Keratinocyte (primary cell): ENCODE results near the gene BATF3. TPM values are rescaled to one million over a fixed set of nuclear protein-coding genes. Genes with fewer than 3 reads are reported as not detected.

Experiments used
- DNase-seq: peaks from one replicate; pipeline ENCODE4 v3.0.0-alpha.2; 2011; ENCODE audit warnings: low read depth, missing footprints, low spot score
- FAIRE-seq: peaks from 2 replicates; lab custom pipeline; 2011; peaks lifted over from hg19 to GRCh38; lab: Jason Lieb, UNC
- H2AFZ ChIP-seq: 2 replicates; pipeline ENCODE4 v1.6.0; 2012; ENCODE audit warnings: low read length, control low read depth, inconsistent platforms; ENCODE audit not compliant: control insufficient read depth
- H3K27ac ChIP-seq: 2 replicates; pipeline ENCODE4 v1.5.1; 2011; ENCODE audit warnings: low read length; ENCODE audit not compliant: control insufficient read depth, insufficient read depth
- H3K27me3 ChIP-seq: 3 replicates; pipeline ENCODE4 v1.6.0; 2011; ENCODE audit warnings: low read length; ENCODE audit not compliant: control insufficient read depth, insufficient read depth; ENCODE audit errors: extremely low read depth
- H3K36me3 ChIP-seq, 2 experiments: 2 replicates in 1 of 2; 3 replicates in 1 of 2; pipeline ENCODE4 v1.5.1; 2011; ENCODE audit warnings: low read length in 2 of 2, mild to moderate bottlenecking in 1 of 2; ENCODE audit not compliant: control insufficient read depth in 2 of 2, insufficient read depth in 2 of 2; ENCODE audit errors: extremely low read depth in 1 of 2
- H3K4me1 ChIP-seq: 3 replicates; pipeline ENCODE4 v1.5.1; 2011; ENCODE audit warnings: low read length; ENCODE audit not compliant: control insufficient read depth, insufficient read depth; ENCODE audit errors: extremely low read depth
- H3K4me2 ChIP-seq: 3 replicates; pipeline ENCODE4 v1.6.0; 2011; ENCODE audit warnings: low read depth, low read length; ENCODE audit not compliant: control insufficient read depth, insufficient read depth; ENCODE audit errors: extremely low read depth
- H3K4me3 ChIP-seq, 3 experiments: fragments of 200-600 bp in 1 of 3; sonication (generic) in 1 of 3; 2 replicates in 2 of 3; 3 replicates in 1 of 3; pipeline ENCODE4 v1.5.1; 2011 to 2016; ENCODE audit warnings: low read length in 3 of 3, mild to moderate bottlenecking in 3 of 3, control low read depth in 2 of 3, inconsistent platforms in 1 of 3, low read depth in 1 of 3, mixed read lengths in 1 of 3, mixed run types in 1 of 3, moderate library complexity in 1 of 3; ENCODE audit not compliant: control insufficient read depth in 2 of 3, insufficient read depth in 2 of 3; ENCODE audit errors: extremely low read depth in 1 of 3
- H3K79me2 ChIP-seq: 2 replicates; pipeline ENCODE4 v1.6.0; 2012; ENCODE audit warnings: low read length; ENCODE audit not compliant: control insufficient read depth, insufficient read depth
- H3K9ac ChIP-seq: 3 replicates; pipeline ENCODE4 v1.6.0; 2011; ENCODE audit warnings: low read length; ENCODE audit not compliant: control insufficient read depth, insufficient read depth; ENCODE audit errors: extremely low read depth
- H3K9me1 ChIP-seq: 3 replicates; pipeline ENCODE4 v1.6.0; 2011; ENCODE audit warnings: low read length; ENCODE audit not compliant: control insufficient read depth, insufficient read depth; ENCODE audit errors: extremely low read depth
- H3K9me3 ChIP-seq: 2 replicates; pipeline ENCODE4 v1.5.1; 2012; ENCODE audit warnings: low read depth, low read length; ENCODE audit not compliant: control insufficient read depth
- H4K20me1 ChIP-seq: 3 replicates; pipeline ENCODE4 v1.6.0; 2011; ENCODE audit warnings: low read length; ENCODE audit not compliant: control insufficient read depth, insufficient read depth; ENCODE audit errors: extremely low read depth
- EZH2 ChIP-seq: IDR thresholded peaks from one replicate; pipeline ENCODE4 v1.6.1; 2012; ENCODE audit warnings: inconsistent platforms, mild to moderate bottlenecking, low read length, moderate library complexity
- dilution Hi-C: fragments of 300-500 bp; cut with MboI; formaldehyde crosslinking; loops from one replicate; pipeline ENCODE4 v1.7.0; 2020; ENCODE audit warnings: low sequenced_read_pairs; ENCODE audit not compliant: extremely low pct_ligation_motif_present
- polyA plus RNA-seq, 5 experiments: library from polyadenylated mRNA; depleted of rRNA in 3 of 5; stranded (reverse) in 3 of 5; stranded (forward) in 1 of 5; unstranded in 1 of 5; fragments of >200 nt; gene quantifications; 1 replicate in 1 of 5; 2 replicates in 3 of 5; 3 replicates in 1 of 5; pipeline versions ENCODE4 v1.2.1 to v1.2.3, GENCODE V29; 2011 to 2012; ENCODE audit warnings: missing spikeins in 2 of 5, low read depth in 1 of 5, low replicate concordance in 1 of 5
- TF ChIP-seq, protein P1 (sequence below), 3 experiments: IDR thresholded peaks in 1 of 3; conservative IDR thresholded peaks in 1 of 3; optimal IDR thresholded peaks in 1 of 3; 2 replicates in 2 of 3; 3 replicates in 1 of 3; pipeline versions ENCODE3 to v1.5.1; 2011; ENCODE audit warnings: low read length in 3 of 3, mild to moderate bottlenecking in 3 of 3, moderate library complexity in 2 of 3, control low read depth in 1 of 3, inconsistent platforms in 1 of 3; ENCODE audit not compliant: insufficient read depth in 2 of 3; ENCODE audit errors: extremely low read depth in 1 of 3

BATF3 gene
- polyA plus RNA-seq, 1 donor (not counting 4 experiments of a cell fraction or from before 2014, with no cell fraction given): not detected

DNA sequence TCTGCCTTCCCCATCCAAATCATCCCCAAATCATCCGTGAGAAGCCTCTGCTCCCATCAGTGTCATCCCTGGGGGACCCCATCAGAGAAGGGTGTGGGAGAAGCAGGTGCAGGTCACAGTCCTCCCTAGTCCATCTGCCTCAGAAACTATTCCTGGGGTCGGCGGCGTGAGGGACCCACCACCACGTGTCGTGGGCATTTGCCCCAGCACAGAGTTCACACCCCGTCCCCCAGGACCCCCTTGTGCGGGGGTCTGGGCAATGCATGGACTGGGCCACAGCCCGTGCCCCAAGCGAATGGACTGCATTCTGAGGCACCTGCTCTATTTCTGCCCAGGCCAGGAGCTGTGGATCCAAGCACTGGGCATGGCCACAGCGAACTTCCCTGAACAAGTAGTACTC, 52.6 kb downstream of the BATF3 start:
- peaks cover 27% of the 10 kb centered on the region for H3K27me3 ChIP-seq
- H3K79me2 ChIP-seq: no peaks in the 10 kb centered on the region
- no peak overlapping the region for H3K4me3 ChIP-seq
- no peak overlapping the region for H3K27ac ChIP-seq
- H2AFZ ChIP-seq: no peak overlapping the region
- DNase-seq (no peak), FAIRE-seq (no peak)
- no peaks in the 10 kb centered on the region for H4K20me1 ChIP-seq
- no peaks in the 10 kb centered on the region for H3K9me1 ChIP-seq
- dilution Hi-C loops: loop anchor here (10.0 kb wide), 1 partner anchor 138 kb away; no protein-coding TSS in a partner anchor
- no peaks in the 10 kb centered on the region for H3K4me1 ChIP-seq
- no peaks in the 10 kb centered on the region for H3K36me3 ChIP-seq
- no peaks in the 10 kb centered on the region for H3K9me3 ChIP-seq
- H3K4me2 ChIP-seq: no peak overlapping the region
- TF ChIP-seq EZH2: no peak
- TF ChIP-seq, protein P1, sequence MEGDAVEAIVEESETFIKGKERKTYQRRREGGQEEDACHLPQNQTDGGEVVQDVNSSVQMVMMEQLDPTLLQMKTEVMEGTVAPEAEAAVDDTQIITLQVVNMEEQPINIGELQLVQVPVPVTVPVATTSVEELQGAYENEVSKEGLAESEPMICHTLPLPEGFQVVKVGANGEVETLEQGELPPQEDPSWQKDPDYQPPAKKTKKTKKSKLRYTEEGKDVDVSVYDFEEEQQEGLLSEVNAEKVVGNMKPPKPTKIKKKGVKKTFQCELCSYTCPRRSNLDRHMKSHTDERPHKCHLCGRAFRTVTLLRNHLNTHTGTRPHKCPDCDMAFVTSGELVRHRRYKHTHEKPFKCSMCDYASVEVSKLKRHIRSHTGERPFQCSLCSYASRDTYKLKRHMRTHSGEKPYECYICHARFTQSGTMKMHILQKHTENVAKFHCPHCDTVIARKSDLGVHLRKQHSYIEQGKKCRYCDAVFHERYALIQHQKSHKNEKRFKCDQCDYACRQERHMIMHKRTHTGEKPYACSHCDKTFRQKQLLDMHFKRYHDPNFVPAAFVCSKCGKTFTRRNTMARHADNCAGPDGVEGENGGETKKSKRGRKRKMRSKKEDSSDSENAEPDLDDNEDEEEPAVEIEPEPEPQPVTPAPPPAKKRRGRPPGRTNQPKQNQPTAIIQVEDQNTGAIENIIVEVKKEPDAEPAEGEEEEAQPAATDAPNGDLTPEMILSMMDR (optimal IDR thresholded peaks at IDR 0.05 in 1 of 3, IDR thresholded peaks at IDR 0.05 in 1 of 3, conservative IDR thresholded peaks at IDR 0.05 in 1 of 3; ENCODE audit: extremely low read depth in 1 of 3, insufficient read depth in 2 of 3, low read length in 3 of 3): no peak
- H3K9ac ChIP-seq: no peak overlapping the region

DNA sequence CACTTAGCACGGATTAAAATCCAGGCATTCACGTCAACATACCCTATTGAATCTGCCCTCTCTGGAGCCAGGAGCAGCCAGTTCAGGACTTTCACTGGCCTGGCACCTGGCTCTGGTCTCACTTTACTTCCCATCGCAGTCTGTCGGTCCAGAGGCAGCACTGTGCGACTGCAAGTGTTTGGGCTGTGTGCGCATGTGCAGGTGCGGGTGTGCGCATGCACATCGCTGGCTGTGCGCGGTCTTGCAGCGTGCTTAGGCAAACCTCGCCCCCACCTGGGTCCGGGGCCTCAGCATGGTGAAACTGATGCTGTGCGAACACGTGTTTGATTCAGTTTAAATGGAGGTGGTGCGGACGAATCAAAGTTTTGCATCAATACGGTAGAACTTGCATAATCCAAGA, 53.1 kb downstream of the BATF3 start:
- no peak overlapping the region for H3K27ac ChIP-seq
- no peak overlapping the region for H3K4me2 ChIP-seq
- dilution Hi-C loops: loop anchor here (10.0 kb wide), 1 partner anchor 138 kb away; no protein-coding TSS in a partner anchor
- H2AFZ ChIP-seq: no peak overlapping the region
- no peaks in the 10 kb centered on the region for H3K9me3 ChIP-seq
- H3K9ac ChIP-seq: no peak overlapping the region
- H3K27me3 ChIP-seq: peaks cover 27% of the 10 kb centered on the region
- no peak for TF ChIP-seq EZH2
- TF ChIP-seq, protein P1 (optimal IDR thresholded peaks at IDR 0.05 in 1 of 3, IDR thresholded peaks at IDR 0.05 in 1 of 3, conservative IDR thresholded peaks at IDR 0.05 in 1 of 3; ENCODE audit: extremely low read depth in 1 of 3, insufficient read depth in 2 of 3, low read length in 3 of 3): no peak
- H3K4me1 ChIP-seq: no peaks in the 10 kb centered on the region
- no peak overlapping the region for H3K4me3 ChIP-seq
- FAIRE-seq (no peak), DNase-seq (no peak)
- no peaks in the 10 kb centered on the region for H4K20me1 ChIP-seq
- H3K9me1 ChIP-seq: no peaks in the 10 kb centered on the region
- H3K36me3 ChIP-seq: no peaks in the 10 kb centered on the region
- no peaks in the 10 kb centered on the region for H3K79me2 ChIP-seq
